Activated naive CD8-positive, alpha-beta T cell treated with anti-CD3 and anti-CD28 coated beads, Interleukin-2, amount 10 ng/mL, durations not matched to agents 7 days and 5 days (primary cell): ENCODE measurements around the gene SMPD2. TPM values are rescaled to one million over a fixed set of nuclear protein-coding genes. Genes with fewer than 3 reads are reported as not detected.

ENCODE experiments used
- ATAC-seq: fragments of 150-1000 bp; cut with Tn5 transposase; one replicate; pipeline ENCODE4 v1.10.0; 2021; ENCODE audit warnings: low read depth, moderate library complexity
- POLR2A ChIA-PET: fragments of 350-600 bp; sonication (Branson Sonifier 250); formaldehyde crosslinking; loops from one replicate; lab custom pipeline; 2021; ENCODE audit warnings: antibody characterized with exemption; lab: Charles Lee
- DNase-seq: peaks from one replicate; pipeline ENCODE4 v3.0.0; 2021
- H3K27ac Mint-ChIP-seq: one replicate; pipeline ENCODE4 v1.8.0; 2022; ENCODE audit warnings: mild to moderate bottlenecking, mixed read lengths
- H3K27me3 Mint-ChIP-seq: one replicate; pipeline ENCODE4 v1.8.0; 2022; ENCODE audit warnings: mild to moderate bottlenecking, moderate library complexity, mixed read lengths
- H3K36me3 Mint-ChIP-seq: one replicate; pipeline ENCODE4 v1.8.0; 2021; ENCODE audit warnings: mild to moderate bottlenecking, mixed read lengths
- H3K4me1 Mint-ChIP-seq: one replicate; pipeline ENCODE4 v1.8.0; 2021; ENCODE audit warnings: mixed read lengths
- H3K4me3 Mint-ChIP-seq: one replicate; pipeline ENCODE4 v1.8.0; 2022; ENCODE audit warnings: mild to moderate bottlenecking, moderate library complexity, mixed read lengths
- H3K9me3 Mint-ChIP-seq: one replicate; pipeline ENCODE4 v1.8.0; 2021; ENCODE audit warnings: mixed read lengths
- total RNA-seq, 2 experiments: library from RNA; stranded (reverse); gene quantifications; one replicate each; pipeline ENCODE4 v1.2.3, GENCODE V29; 2021

Gene SMPD2
- total RNA-seq, 2 experiments from 2014 or later = 15.6 to 16.6 TPM

- POLR2A ChIA-PET = interaction anchor here (0.6 to 5.8 kb wide), 6 partner anchors 8 to 67 kb away, joined by 3 to 35 read pairs (median 6); partner anchors contain the start of genes CD164, PPIL6, SMPD2 and ZBTB24
- Mint-ChIP-seq H3K4me3 (peak overlapping the region; percentile 69), H3K27ac (peak overlapping the region; percentile 79), H3K27me3 (no peaks in the 10 kb centered on the region), H3K36me3 (peaks cover 25% of the 10 kb centered on the region), H3K9me3 (no peaks in the 10 kb centered on the region), H3K4me1 (peaks cover 33% of the 10 kb centered on the region)
- ATAC-seq (no peak), DNase-seq (no peak)
Measured at GRCh38 chr6:109449064-109449794, 8.7 kb downstream of the SMPD2 start.

GRCh38 chr6:109449795-109450673 is 9.5 kb downstream of the SMPD2 start:
- Mint-ChIP-seq H3K27ac (peak overlapping the region; percentile 79), H3K27me3 (no peaks in the 10 kb centered on the region), H3K9me3 (no peaks in the 10 kb centered on the region), H3K4me1 (peaks cover 37% of the 10 kb centered on the region), H3K36me3 (peaks cover 26% of the 10 kb centered on the region), H3K4me3 (peak overlapping the region; percentile 69)
- POLR2A ChIA-PET = interaction anchor here (0.9 to 5.8 kb wide), 6 partner anchors 9 to 67 kb away, joined by 3 to 35 read pairs (median 6); partner anchors contain the start of genes CD164, PPIL6, SMPD2 and ZBTB24
- peak; percentile 67 for DNase-seq
- peak; percentile 75 for ATAC-seq

GRCh38 chr6:109450801-109451200 is 10.3 kb downstream of the SMPD2 start:
- POLR2A ChIA-PET = interaction anchor here (1.0 to 5.8 kb wide), 4 partner anchors 10 to 68 kb away, joined by 3 to 35 read pairs (median 12); partner anchors contain the start of genes CD164, PPIL6, SMPD2 and ZBTB24

GRCh38 chr6:109451376-109451775 is 10.9 kb downstream of the SMPD2 start:
- no peak for DNase-seq
- no peaks in the 10 kb centered on the region for H3K27me3 Mint-ChIP-seq
- peaks cover 20% of the 10 kb centered on the region for H3K36me3 Mint-ChIP-seq
- H3K4me1 Mint-ChIP-seq = peaks cover 39% of the 10 kb centered on the region
- no peak overlapping the region for H3K27ac Mint-ChIP-seq
- no peak overlapping the region for H3K4me3 Mint-ChIP-seq
- no peaks in the 10 kb centered on the region for H3K9me3 Mint-ChIP-seq
- POLR2A ChIA-PET = interaction anchor here (1.1 to 5.8 kb wide), 4 partner anchors 10 to 69 kb away, joined by 7 to 35 read pairs (median 16); partner anchors contain the start of genes CD164, PPIL6 and SMPD2
- ATAC-seq = no peak

More at GRCh38 chr6:109450801-109451200, 10.3 kb downstream of the SMPD2 start:
- no peaks in the 10 kb centered on the region for H3K27me3 Mint-ChIP-seq
- peak overlapping the region; percentile 5 for H3K27ac Mint-ChIP-seq
- ATAC-seq (no peak), DNase-seq (no peak)
- peaks cover 21% of the 10 kb centered on the region for H3K36me3 Mint-ChIP-seq
- peaks cover 37% of the 10 kb centered on the region for H3K4me1 Mint-ChIP-seq
- no peaks in the 10 kb centered on the region for H3K9me3 Mint-ChIP-seq
- H3K4me3 Mint-ChIP-seq = no peak overlapping the region

- ATAC-seq (no peak), DNase-seq (no peak)
- POLR2A ChIA-PET = interaction anchor here (1.1 to 5.8 kb wide), 3 partner anchors 11 to 69 kb away, joined by 7 to 35 read pairs (median 14); partner anchors contain the start of genes CD164, PPIL6 and SMPD2
- Mint-ChIP-seq H3K27me3 (no peaks in the 10 kb centered on the region), H3K9me3 (no peaks in the 10 kb centered on the region), H3K4me1 (peaks cover 44% of the 10 kb centered on the region), H3K36me3 (peaks cover 17% of the 10 kb centered on the region), H3K27ac (peak overlapping the region; percentile 20), H3K4me3 (no peak overlapping the region)
Measured at GRCh38 chr6:109452181-109452580, 11.7 kb downstream of the SMPD2 start.

- peaks cover 17% of the 10 kb centered on the region for H3K36me3 Mint-ChIP-seq
Measured at GRCh38 chr6:109453156-109453555, 12.6 kb downstream of the SMPD2 start.

GRCh38 chr6:109453594-109454495 is 13.3 kb downstream of the SMPD2 start:
- POLR2A ChIA-PET = interaction anchor here (0.9 to 7.7 kb wide), 6 partner anchors 11 to 72 kb away, joined by 3 to 92 read pairs (median 39); partner anchors contain the start of genes CD164, PPIL6, SMPD2 and ZBTB24
- DNase-seq (no peak), ATAC-seq (no peak)
- peaks cover 54% of the 10 kb centered on the region for H3K4me1 Mint-ChIP-seq
- H3K27me3 Mint-ChIP-seq = no peaks in the 10 kb centered on the region
- peaks cover 15% of the 10 kb centered on the region for H3K36me3 Mint-ChIP-seq
- no peaks in the 10 kb centered on the region for H3K9me3 Mint-ChIP-seq
- peak overlapping the region; percentile 95 for H3K4me3 Mint-ChIP-seq
- H3K27ac Mint-ChIP-seq = peak overlapping the region; percentile 97

More at GRCh38 chr6:109453156-109453555, 12.6 kb downstream of the SMPD2 start:
- POLR2A ChIA-PET = interaction anchor here (3.1 to 7.7 kb wide), 4 partner anchors 11 to 70 kb away, joined by 14 to 92 read pairs (median 60); partner anchors contain the start of genes CD164, PPIL6, SMPD2 and ZBTB24
- Mint-ChIP-seq H3K4me1 (peaks cover 51% of the 10 kb centered on the region), H3K27me3 (no peaks in the 10 kb centered on the region), H3K4me3 (no peak overlapping the region), H3K9me3 (no peaks in the 10 kb centered on the region), H3K27ac (peak overlapping the region; percentile 45)
- no peak for ATAC-seq
- no peak for DNase-seq

- Mint-ChIP-seq H3K9me3 (no peaks in the 10 kb centered on the region), H3K27me3 (no peaks in the 10 kb centered on the region), H3K27ac (peak overlapping the region; percentile 97), H3K4me3 (peak overlapping the region; percentile 95), H3K36me3 (peaks cover 13% of the 10 kb centered on the region), H3K4me1 (peaks cover 54% of the 10 kb centered on the region)
- POLR2A ChIA-PET = interaction anchor here (0.6 to 7.7 kb wide), 11 partner anchors 8 to 776 kb away, joined by 3 to 92 read pairs (median 6); partner anchors contain the start of genes CD164, PPIL6, SMPD2 and ZBTB24
- peak; percentile 75 for DNase-seq
- peak; percentile 41 for ATAC-seq
Measured at GRCh38 chr6:109454496-109455436, 14.2 kb downstream of the SMPD2 start.

- H3K27ac Mint-ChIP-seq = peak within 1 kb of the TSS; percentile 97
- peaks cover 12% of the 10 kb centered on the region for H3K36me3 Mint-ChIP-seq
- peaks cover 49% of the 10 kb centered on the region for H3K4me1 Mint-ChIP-seq
- POLR2A ChIA-PET = interaction anchor here (0.5 to 7.7 kb wide), 10 partner anchors 9 to 1624 kb away, joined by 3 to 92 read pairs (median 4); partner anchors contain the start of genes CD164, PPIL6, SMPD2 and ZBTB24
- no peaks in the 10 kb centered on the region for H3K9me3 Mint-ChIP-seq
- peak within 1 kb of the TSS; percentile 95 for H3K4me3 Mint-ChIP-seq
- peak; percentile 87 for DNase-seq
- peak; percentile 67 for ATAC-seq
- no peaks in the 10 kb centered on the region for H3K27me3 Mint-ChIP-seq
Measured at GRCh38 chr6:109455437-109456110, 15.1 kb downstream of the SMPD2 start, which contains the start of gene MICAL1. TSS of gene MICAL1 (minus strand) at chr6:109455772. CDS start at chr6:109454196, 1,576 bp downstream.

GRCh38 chr6:109456111-109456583 is 15.6 kb downstream of the SMPD2 start:
- Mint-ChIP-seq H3K4me3 (peak overlapping the region; percentile 95), H3K27ac (no peak overlapping the region), H3K9me3 (no peaks in the 10 kb centered on the region), H3K36me3 (peaks cover 10% of the 10 kb centered on the region), H3K4me1 (peaks cover 45% of the 10 kb centered on the region), H3K27me3 (no peaks in the 10 kb centered on the region)
- DNase-seq (no peak), ATAC-seq (no peak)
- POLR2A ChIA-PET = interaction anchor here (0.8 to 7.7 kb wide), 9 partner anchors 10 to 74 kb away, joined by 3 to 92 read pairs (median 5); partner anchors contain the start of genes CD164, PPIL6, SMPD2 and ZBTB24
